NT2/D1 (cell line): ENCODE results near the gene CDKL5.

Experiments
- YY1 ChIP-seq: IDR thresholded peaks from 2 replicates; pipeline ENCODE4 v1.6.1; 2011; ENCODE audit not compliant: insufficient read length, insufficient read depth
- ZNF274 ChIP-seq: IDR thresholded peaks from 2 replicates; pipeline ENCODE4 v1.6.1; 2011; ENCODE audit warnings: mild to moderate bottlenecking, low read depth, low read length

- TF ChIP-seq YY1 = no peak
- no peak for TF ChIP-seq ZNF274
These were observed 182.6 kb downstream of the CDKL5 start for GRCh38 chrX:18607966-18608365.
